Adrenal gland (tissue), 12 donors: ENCODE data around the gene ZDHHC7. TPM values are rescaled to one million over a fixed set of nuclear protein-coding genes. Genes with fewer than 3 reads are reported as not detected.
"Not testable (repeated sequence)": the region's sequence is repeated elsewhere in the genome, so short reads cannot be mapped to it uniquely, and the experiment has no call there.

ENCODE experiments used
- DNase-seq, 7 donors: peaks; one replicate each; pipeline ENCODE4 v3.0.0-alpha.2; 2019 to 2020
- H3K27ac ChIP-seq, 5 donors: fragments of 200-600 bp; sonication (generic) in 4 of 5; 1 replicate in 3 of 5; 2 replicates in 2 of 5; pipeline versions ENCODE4 v1.5.1 to v1.8.0; 2016 to 2020; ENCODE audit warnings: mild to moderate bottlenecking in 1 of 5
- H3K27me3 ChIP-seq: fragments of 200-600 bp; 2 replicates; pipeline ENCODE4 v1.8.0; 2021
- H3K36me3 ChIP-seq, 2 donors: fragments of 200-600 bp; replicated peaks in 1 of 2; 1 replicate in 1 of 2; 2 replicates in 1 of 2; pipeline versions ENCODE4 v1.5.1 to v1.8.0; 2018 to 2022
- H3K4me1 ChIP-seq, 2 donors: fragments of 200-600 bp; replicated peaks in 1 of 2; 1 replicate in 1 of 2; 2 replicates in 1 of 2; pipeline versions ENCODE4 v1.5.1 to v1.8.0; 2018 to 2021
- H3K4me3 ChIP-seq, 4 donors: fragments of 200-600 bp; sonication (generic) in 3 of 4; one replicate each; pipeline ENCODE4 v1.5.1; 2016 to 2018
- H3K9me3 ChIP-seq, 3 donors: fragments of 200-600 bp; sonication (generic) in 1 of 3; replicated peaks in 1 of 3; 1 replicate in 2 of 3; 2 replicates in 1 of 3; pipeline versions ENCODE4 v1.5.1 to v1.8.0; 2016 to 2021
- POLR2A ChIP-seq, 2 donors: fragments of 450-650 bp; IDR thresholded peaks; one replicate each; pipeline ENCODE4 v1.6.1; 2017; ENCODE audit warnings: antibody characterized with exemption in 2 of 2, mild to moderate bottlenecking in 2 of 2, moderate library complexity in 1 of 2
- WGBS, 4 donors: extraction: QIAGEN DNeasy Blood & Tissue Kit in 2 of 4; methylation state at CpG; one replicate each; pipeline versions ENCODE4 v1.1.5 to v1.1.7; 2013 to 2017; 5-methylcytosine and 5-hydroxymethylcytosine counted together
- intact Hi-C, 2 donors: fragments of 100-400 bp; cut with DNase I; formaldehyde crosslinking; loops; one replicate each; pipeline versions ENCODE4 v1.14.1 to v1.15.0; 2022 to 2023
- polyA plus RNA-seq, 3 donors: library from polyadenylated mRNA; stranded (reverse); fragments of 200-250 nt in 2 of 3; fragments of 350-450 nt in 1 of 3; fragmentation: Illumina TruSeq in 1 of 3; extraction: RNeasy Lipid Tissue Mini Kit (QIAGEN cat#74804) in 1 of 3; gene quantifications; one replicate each; pipeline ENCODE4 v1.2.3, GENCODE V29; 2013 to 2014
- total RNA-seq, 9 donors: library from RNA; depleted of rRNA in 4 of 9; stranded (reverse); fragments of >200 nt in 4 of 9; fragments of 120-200 nt in 1 of 9; fragmentation: NEBNext Ultra II Directional in 1 of 9; extraction: Animal tissue kit (Norgen Biotek cat#: 25700) in 1 of 9; gene quantifications; one replicate each; pipeline versions ENCODE4 v1.1.0 to v1.2.4, GENCODE V29; 2013 to 2023
- TF ChIP-seq, protein P1 (sequence below), 6 experiments: fragments of 450-650 bp in 4 of 6; fragments of 200-600 bp in 2 of 6; sonication (generic) in 1 of 6; IDR thresholded peaks; 1 replicate in 5 of 6; 2 replicates in 1 of 6; pipeline versions ENCODE4 v1.5.1 to v1.8.0; 2016 to 2021; ENCODE audit warnings: antibody characterized with exemption in 6 of 6, mild to moderate bottlenecking in 2 of 6, moderate library complexity in 1 of 6
- donor health status: healthy with polysubstance abuse.
- donor health status: Bipolar disorder and iron deficiency.
- donor health status: DM: yes; HTN: yes; CAD: no.
- donor health status: DM: no; HTN: no; CAD: no.
- donor health status: DM: no; HTN: no; CAD: no.
- donor health status: DM: yes; HTN: yes; CAD: no.

Gene ZDHHC7
- total and polyA plus RNA-seq, 12 donors = 22.5 to 74.6 (median 41.0) TPM

GRCh38 chr16:84943620-84944019, 67.7 kb downstream of the ZDHHC7 start:
- Histone ChIP-seq H3K27me3 (no peaks in the 10 kb centered on the region), H3K27ac (no peak overlapping the region), H3K4me3 (no peak overlapping the region), H3K9me3 (no peaks in the 10 kb centered on the region), H3K4me1 (peaks cover 0 to 4% of the 10 kb centered on the region in 2 donors), H3K36me3 (no peaks in the 10 kb centered on the region)
- intact Hi-C loops = no loop called here
- no peak for DNase-seq
- TF ChIP-seq, protein P1, sequence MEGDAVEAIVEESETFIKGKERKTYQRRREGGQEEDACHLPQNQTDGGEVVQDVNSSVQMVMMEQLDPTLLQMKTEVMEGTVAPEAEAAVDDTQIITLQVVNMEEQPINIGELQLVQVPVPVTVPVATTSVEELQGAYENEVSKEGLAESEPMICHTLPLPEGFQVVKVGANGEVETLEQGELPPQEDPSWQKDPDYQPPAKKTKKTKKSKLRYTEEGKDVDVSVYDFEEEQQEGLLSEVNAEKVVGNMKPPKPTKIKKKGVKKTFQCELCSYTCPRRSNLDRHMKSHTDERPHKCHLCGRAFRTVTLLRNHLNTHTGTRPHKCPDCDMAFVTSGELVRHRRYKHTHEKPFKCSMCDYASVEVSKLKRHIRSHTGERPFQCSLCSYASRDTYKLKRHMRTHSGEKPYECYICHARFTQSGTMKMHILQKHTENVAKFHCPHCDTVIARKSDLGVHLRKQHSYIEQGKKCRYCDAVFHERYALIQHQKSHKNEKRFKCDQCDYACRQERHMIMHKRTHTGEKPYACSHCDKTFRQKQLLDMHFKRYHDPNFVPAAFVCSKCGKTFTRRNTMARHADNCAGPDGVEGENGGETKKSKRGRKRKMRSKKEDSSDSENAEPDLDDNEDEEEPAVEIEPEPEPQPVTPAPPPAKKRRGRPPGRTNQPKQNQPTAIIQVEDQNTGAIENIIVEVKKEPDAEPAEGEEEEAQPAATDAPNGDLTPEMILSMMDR (IDR thresholded peaks at IDR 0.05) = no peak
- no peak for TF ChIP-seq POLR2A (IDR thresholded peaks at IDR 0.05)
- WGBS, 4 donors = 82 to 89% (median 82%) methylated on average over 4 of the region's 4 CpGs

DNA sequence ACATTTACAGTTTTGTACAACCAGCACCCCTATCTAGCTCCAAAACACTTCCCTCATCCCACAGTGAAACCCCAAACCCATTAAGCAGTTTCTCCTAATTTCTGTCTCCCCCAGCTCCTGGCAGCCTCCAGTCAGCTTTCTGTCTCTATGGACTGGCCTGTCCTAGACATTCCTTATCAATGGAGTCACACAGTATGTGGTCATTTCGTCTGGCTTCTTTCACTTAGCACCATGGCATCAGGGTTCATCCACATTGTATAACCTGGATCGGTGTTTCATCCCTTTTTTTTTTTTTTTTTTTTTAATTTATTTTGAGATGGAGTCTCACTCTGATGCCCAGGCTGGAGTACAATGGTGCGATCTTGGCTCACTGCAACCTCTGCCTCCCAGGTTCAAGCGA, 68.5 kb downstream of the ZDHHC7 start:
- DNase-seq = no peak
- Histone ChIP-seq H3K4me3 (no peak overlapping the region), H3K9me3 (no peaks in the 10 kb centered on the region), H3K27ac (no peak overlapping the region), H3K4me1 (peaks cover 0 to 4% of the 10 kb centered on the region in 2 donors), H3K36me3 (no peaks in the 10 kb centered on the region), H3K27me3 (no peaks in the 10 kb centered on the region)
- intact Hi-C loops = no loop called here
- TF ChIP-seq, protein P1 (IDR thresholded peaks at IDR 0.05) = no peak
- TF ChIP-seq POLR2A (IDR thresholded peaks at IDR 0.05) = no peak
- 93 to 94% (median 93%) methylated on average over 4 of the region's 4 CpGs for WGBS, 4 donors

DNA sequence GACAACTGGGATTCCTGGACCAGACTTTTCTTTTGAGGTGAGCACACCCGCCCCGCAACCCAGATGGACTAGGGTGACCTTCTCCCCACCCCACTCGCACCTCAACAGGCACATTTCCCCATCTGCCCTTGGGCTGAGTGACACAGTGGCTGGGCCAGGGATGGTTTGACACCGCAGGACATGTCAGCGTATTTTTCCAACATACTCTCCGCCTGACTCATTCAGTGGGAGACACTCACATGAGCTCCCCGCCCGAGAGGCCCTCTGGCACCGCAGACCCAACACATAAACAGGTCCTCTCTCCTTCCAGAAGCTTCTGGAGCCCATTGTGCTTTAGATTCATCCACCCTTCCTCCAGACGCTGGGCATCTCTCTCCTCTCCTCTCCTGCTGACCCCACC, 69.4 kb downstream of the ZDHHC7 start:
- Histone ChIP-seq H3K4me3 (no peak overlapping the region), H3K9me3 (no peaks in the 10 kb centered on the region), H3K36me3 (no peaks in the 10 kb centered on the region), H3K4me1 (peaks cover 0 to 1% of the 10 kb centered on the region in 2 donors), H3K27ac (no peak overlapping the region), H3K27me3 (no peaks in the 10 kb centered on the region)
- intact Hi-C loops = no loop called here
- 61 to 78% (median 73%) methylated on average over 10 of the region's 10 CpGs for WGBS, 4 donors
- TF ChIP-seq POLR2A (IDR thresholded peaks at IDR 0.05) = no peak
- TF ChIP-seq, protein P1 (IDR thresholded peaks at IDR 0.05) = no peak
- DNase-seq = peak in 6 of 7 donors; percentile 59 to 85 (median 82)

DNA sequence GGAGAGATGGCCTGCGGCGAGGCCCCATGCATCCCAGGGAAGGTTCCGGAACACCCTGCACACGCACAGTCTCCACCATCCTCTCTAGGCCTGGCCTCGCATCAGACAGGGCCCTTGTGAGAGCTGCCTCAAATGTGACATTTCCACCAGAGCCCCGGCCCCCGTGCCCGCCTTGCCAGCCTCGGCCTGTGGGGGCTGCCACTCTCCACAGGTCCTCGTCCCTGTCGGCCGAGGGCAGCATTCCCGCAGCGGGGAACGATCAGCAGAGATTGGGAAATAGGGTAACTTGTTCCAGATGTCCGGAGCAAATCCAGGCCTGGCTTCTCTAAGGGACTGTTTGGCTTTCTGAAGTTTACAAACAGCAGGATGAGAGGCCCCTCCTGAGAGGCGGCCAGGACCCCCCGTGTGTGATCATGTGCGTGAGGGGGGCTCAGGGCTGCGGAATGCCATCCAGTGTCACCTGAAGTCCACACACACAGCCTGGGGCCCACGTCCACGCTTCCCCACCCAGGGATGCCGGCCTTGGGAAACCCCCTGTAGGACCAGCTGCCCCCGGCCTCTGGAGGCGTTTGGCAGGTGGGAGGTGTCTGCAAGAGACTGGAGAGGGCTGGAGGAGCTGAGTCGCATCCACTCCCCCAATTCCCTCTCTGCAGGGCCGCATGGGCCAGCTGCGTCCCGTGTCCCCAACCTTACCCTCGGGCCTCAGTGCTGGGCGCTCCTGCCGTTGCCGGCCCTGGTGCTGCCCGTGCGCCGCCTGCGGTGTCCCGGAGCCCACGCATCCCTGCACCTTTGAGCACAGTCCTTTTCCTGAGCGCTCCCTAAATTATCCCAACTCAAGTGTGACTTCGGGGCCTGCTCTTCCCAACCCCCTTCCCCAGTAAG, 70.4 kb downstream of the ZDHHC7 start:
- H3K27ac ChIP-seq = no peak overlapping the region
- no peak for TF ChIP-seq POLR2A (IDR thresholded peaks at IDR 0.05)
- TF ChIP-seq, protein P1 (IDR thresholded peaks at IDR 0.05) = no peak
- DNase-seq = no peak
- WGBS, 4 donors = 83 to 96% (median 86%) methylated on average over 18 to 41 of the region's 41 CpGs
- H3K9me3 ChIP-seq = no peaks in the 10 kb centered on the region
- no peak overlapping the region for H3K4me3 ChIP-seq
- no peaks in the 10 kb centered on the region for H3K4me1 ChIP-seq
- no peaks in the 10 kb centered on the region for H3K27me3 ChIP-seq
- H3K36me3 ChIP-seq = no peaks in the 10 kb centered on the region
- intact Hi-C loops = no loop called here

GRCh38 chr16:84938616-84939015, 72.7 kb downstream of the ZDHHC7 start:
- H3K4me3 ChIP-seq, H3K36me3 ChIP-seq, intact Hi-C loops, H3K27me3 ChIP-seq, H3K27ac ChIP-seq, H3K9me3 ChIP-seq, DNase-seq: not testable (repeated sequence)
- WGBS, 4 donors = 86 to 92% (median 88%) methylated on average over 6 of the region's 6 CpGs
- H3K4me1 ChIP-seq = peaks cover 6 to 10% of the 10 kb centered on the region in 2 donors
